ENCODE measurements around the gene TGFBR2.

TGFBR2 gene

DNA sequence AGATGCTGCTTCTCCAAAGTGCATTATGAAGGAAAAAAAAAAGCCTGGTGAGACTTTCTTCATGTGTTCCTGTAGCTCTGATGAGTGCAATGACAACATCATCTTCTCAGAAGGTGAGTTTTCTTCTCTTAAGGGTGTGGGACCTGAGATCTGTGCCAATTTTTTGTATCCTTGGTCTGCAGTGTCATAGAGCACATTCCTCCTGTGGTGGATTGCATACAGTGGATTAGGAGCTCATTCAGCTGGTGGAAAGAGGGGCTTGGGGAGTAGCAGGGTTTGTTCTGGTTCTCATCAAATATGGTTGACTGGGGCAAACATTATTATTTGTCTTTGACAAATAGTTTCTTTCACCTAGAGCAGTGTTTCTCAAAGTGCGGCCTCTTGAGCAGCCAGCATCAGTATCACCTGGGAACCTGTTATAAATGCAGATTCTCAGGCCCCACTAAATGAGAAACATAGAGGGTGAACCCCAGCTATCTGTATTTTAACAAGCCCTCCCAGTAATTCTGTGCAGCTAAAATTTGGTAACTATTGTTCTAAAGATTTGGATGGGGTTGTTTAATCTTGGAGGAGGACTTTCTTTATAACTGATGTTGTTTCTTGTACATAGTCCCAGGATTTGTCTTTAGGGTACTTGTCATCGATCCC is 44.1 kb downstream of the TGFBR2 start:
- Histone ChIP-seq H3K4me1 (ENCODE audit: control insufficient read depth in 1 of 2, insufficient read depth in 1 of 2, low read depth in 1 of 2, low read length in 1 of 2) (peaks cover 79 to 80% of the 10 kb centered on the region in 2 experiments), H3K36me3 (peaks cover 89% of the 10 kb centered on the region), H3K27ac (peak overlapping the region; percentile 94), H3K27me3 (no peaks in the 10 kb centered on the region), H3K9me3 (no peaks in the 10 kb centered on the region), H3K4me3 (ENCODE audit: low read depth in 1 of 2, low read length in 1 of 2) (peak overlapping the region; percentile 37 to 53)
- TF ChIP-seq, protein P1, sequence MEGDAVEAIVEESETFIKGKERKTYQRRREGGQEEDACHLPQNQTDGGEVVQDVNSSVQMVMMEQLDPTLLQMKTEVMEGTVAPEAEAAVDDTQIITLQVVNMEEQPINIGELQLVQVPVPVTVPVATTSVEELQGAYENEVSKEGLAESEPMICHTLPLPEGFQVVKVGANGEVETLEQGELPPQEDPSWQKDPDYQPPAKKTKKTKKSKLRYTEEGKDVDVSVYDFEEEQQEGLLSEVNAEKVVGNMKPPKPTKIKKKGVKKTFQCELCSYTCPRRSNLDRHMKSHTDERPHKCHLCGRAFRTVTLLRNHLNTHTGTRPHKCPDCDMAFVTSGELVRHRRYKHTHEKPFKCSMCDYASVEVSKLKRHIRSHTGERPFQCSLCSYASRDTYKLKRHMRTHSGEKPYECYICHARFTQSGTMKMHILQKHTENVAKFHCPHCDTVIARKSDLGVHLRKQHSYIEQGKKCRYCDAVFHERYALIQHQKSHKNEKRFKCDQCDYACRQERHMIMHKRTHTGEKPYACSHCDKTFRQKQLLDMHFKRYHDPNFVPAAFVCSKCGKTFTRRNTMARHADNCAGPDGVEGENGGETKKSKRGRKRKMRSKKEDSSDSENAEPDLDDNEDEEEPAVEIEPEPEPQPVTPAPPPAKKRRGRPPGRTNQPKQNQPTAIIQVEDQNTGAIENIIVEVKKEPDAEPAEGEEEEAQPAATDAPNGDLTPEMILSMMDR (IDR thresholded peaks at IDR 0.05), result no peak

DNA sequence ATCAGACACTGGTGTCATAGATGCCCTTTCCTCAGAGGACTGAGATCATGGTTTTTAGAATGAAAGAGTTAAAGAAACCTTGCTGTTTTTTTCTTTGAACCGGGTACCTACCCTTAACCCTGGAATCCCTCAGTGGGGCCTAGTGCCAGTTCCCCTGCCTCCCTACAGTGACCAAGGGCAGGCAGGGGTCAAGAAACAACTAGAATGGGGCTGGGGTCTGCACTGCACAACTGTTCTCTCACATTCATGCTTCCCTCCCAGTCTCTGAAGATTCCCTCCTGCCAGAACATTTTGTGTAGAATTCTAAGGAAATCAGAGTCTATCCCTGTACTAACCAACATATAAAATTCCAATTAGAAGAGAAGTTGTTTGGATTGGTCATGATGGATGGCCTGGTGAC is 47.9 kb downstream of the TGFBR2 start:
- Histone ChIP-seq H3K36me3 (peaks cover 94% of the 10 kb centered on the region), H3K4me3 (ENCODE audit: low read depth in 1 of 2, low read length in 1 of 2) (no peak overlapping the region), H3K27me3 (no peaks in the 10 kb centered on the region), H3K27ac (peak overlapping the region; percentile 80), H3K4me1 (ENCODE audit: control insufficient read depth in 1 of 2, insufficient read depth in 1 of 2, low read depth in 1 of 2, low read length in 1 of 2) (peaks cover 70 to 78% of the 10 kb centered on the region in 2 experiments), H3K9me3 (no peaks in the 10 kb centered on the region)
- TF ChIP-seq, protein P1 (IDR thresholded peaks at IDR 0.05), result no peak

DNA sequence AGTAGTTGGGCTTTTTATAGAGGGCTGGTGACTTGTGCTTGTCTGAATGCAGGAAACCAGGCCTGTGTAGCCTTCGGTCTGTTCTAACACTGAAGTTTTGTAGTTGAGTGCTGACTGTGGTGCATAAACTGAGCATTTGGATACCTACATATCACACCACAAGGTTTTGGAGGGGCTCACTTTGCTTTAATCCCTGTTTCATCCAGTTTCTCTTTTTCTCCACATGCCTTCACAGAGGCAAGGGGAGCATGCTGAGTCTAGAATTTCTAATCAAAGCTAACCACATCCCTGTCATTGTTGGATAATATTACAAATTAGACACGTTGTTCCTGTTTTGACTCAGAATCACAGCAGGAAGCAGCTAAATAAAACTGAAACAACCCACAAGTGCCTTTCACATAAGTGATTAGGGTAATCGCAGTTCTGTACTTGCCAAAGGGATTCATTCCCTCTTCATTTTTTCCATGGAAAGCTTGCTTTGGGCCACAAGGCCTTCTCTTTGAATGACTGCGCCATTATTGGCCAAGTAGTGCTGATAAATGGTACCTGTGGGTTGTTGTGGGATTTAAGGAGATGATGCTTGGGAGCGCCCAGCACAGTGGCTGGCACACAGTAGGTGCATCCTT is 48.9 kb downstream of the TGFBR2 start:
- H3K27ac ChIP-seq, result peak overlapping the region; percentile 80

DNA sequence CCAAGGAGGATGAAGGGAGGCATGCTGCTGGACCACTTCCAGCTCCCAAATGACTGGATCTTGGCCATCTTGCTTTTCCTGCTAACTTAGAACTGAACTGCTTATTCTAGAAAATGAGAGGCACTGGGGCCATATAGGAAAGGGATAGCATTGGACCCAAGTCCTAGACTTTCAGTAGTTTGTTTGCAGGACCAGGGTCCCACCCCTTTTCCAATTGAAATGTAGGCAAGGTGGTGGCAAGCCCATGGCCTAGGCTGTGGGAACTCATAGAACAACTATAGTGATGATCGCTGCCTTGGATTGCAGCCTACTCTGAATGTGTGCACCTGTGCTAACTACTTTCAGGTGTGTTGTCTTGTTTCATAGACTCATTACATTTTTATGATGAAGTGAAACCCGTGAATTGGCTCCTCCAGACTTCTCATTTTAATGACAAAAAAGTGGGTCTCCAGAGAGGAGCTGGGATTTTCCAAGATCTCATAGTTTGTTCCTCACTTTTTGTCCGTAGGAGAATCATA is 50.3 kb downstream of the TGFBR2 start:
- peak overlapping the region; percentile 80 for H3K27ac ChIP-seq
- no peak overlapping the region for H3K4me3 ChIP-seq (ENCODE audit: low read depth in 1 of 2, low read length in 1 of 2)
- no peaks in the 10 kb centered on the region for H3K9me3 ChIP-seq
- no peaks in the 10 kb centered on the region for H3K27me3 ChIP-seq
- TF ChIP-seq, protein P1 (IDR thresholded peaks at IDR 0.05), result no peak
- peaks cover 98% of the 10 kb centered on the region for H3K36me3 ChIP-seq
- H3K4me1 ChIP-seq (ENCODE audit: control insufficient read depth in 1 of 2, insufficient read depth in 1 of 2, low read depth in 1 of 2, low read length in 1 of 2), result peaks cover 63 to 72% of the 10 kb centered on the region in 2 experiments

More for the DNA sequence above, 48.9 kb downstream of the TGFBR2 start:
- H3K9me3 ChIP-seq, result no peaks in the 10 kb centered on the region
- peaks cover 98% of the 10 kb centered on the region for H3K36me3 ChIP-seq
- no peaks in the 10 kb centered on the region for H3K27me3 ChIP-seq
- H3K4me3 ChIP-seq (ENCODE audit: low read depth in 1 of 2, low read length in 1 of 2), result no peak overlapping the region
- TF ChIP-seq, protein P1 (IDR thresholded peaks at IDR 0.05), result no peak
- peaks cover 69 to 78% of the 10 kb centered on the region in 2 experiments for H3K4me1 ChIP-seq (ENCODE audit: control insufficient read depth in 1 of 2, insufficient read depth in 1 of 2, low read depth in 1 of 2, low read length in 1 of 2)

DNA sequence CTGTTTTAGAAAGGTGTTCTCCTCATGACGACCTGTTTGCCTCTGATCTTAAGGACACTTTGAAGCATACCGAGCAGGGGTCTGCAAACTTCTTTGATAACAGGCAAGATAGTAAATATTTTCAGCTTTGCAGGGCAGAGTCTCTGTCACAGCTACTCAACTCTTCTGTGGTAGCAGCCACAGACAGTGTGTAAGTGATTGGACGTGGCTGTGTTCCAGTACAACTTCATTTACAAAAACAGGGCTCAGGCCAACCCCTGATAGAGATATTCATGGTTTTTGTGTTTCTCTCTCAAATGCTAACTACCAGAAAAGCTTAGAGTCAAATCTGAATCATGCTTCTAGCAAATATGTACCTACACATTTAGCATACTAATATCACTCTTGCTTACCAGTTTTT is 51.5 kb downstream of the TGFBR2 start:
- peak overlapping the region; percentile 80 for H3K27ac ChIP-seq
- H3K4me1 ChIP-seq (ENCODE audit: control insufficient read depth in 1 of 2, insufficient read depth in 1 of 2, low read depth in 1 of 2, low read length in 1 of 2), result peaks cover 60 to 69% of the 10 kb centered on the region in 2 experiments
- H3K9me3 ChIP-seq, result no peaks in the 10 kb centered on the region
- no peak overlapping the region for H3K4me3 ChIP-seq (ENCODE audit: low read depth in 1 of 2, low read length in 1 of 2)
- TF ChIP-seq, protein P1 (IDR thresholded peaks at IDR 0.05), result no peak
- H3K36me3 ChIP-seq, result peaks cover 98% of the 10 kb centered on the region
- no peaks in the 10 kb centered on the region for H3K27me3 ChIP-seq
